NT2/D1 (cell line): ENCODE results near the gene HMGCL.
A peak's percentile ranks its signal among the peaks of the same experiment; 100 is the strongest.

Source experiments
- DNase-seq: peaks from one replicate; pipeline ENCODE4 v3.0.0-alpha.2; 2011; ENCODE audit warnings: low read depth, low spot score
- H3K27me3 ChIP-seq: 2 replicates; pipeline ENCODE4 v1.6.0; 2011; ENCODE audit warnings: mild to moderate bottlenecking; ENCODE audit not compliant: insufficient read length, insufficient read depth
- H3K36me3 ChIP-seq: 2 replicates; pipeline ENCODE4 v1.6.1; 2011; ENCODE audit warnings: mild to moderate bottlenecking, low read length, mixed read lengths; ENCODE audit not compliant: insufficient read depth, insufficient read length
- H3K4me1 ChIP-seq: 2 replicates; pipeline ENCODE4 v1.5.1; 2011; ENCODE audit not compliant: insufficient read depth, insufficient read length
- H3K4me3 ChIP-seq: 2 replicates; pipeline ENCODE4 v1.5.1; 2011; ENCODE audit warnings: low read depth; ENCODE audit not compliant: insufficient read length
- H3K9ac ChIP-seq: 2 replicates; pipeline ENCODE4 v1.6.0; 2011; ENCODE audit warnings: low read depth; ENCODE audit not compliant: insufficient read length
- H3K9me3 ChIP-seq: 2 replicates; pipeline ENCODE4 v1.5.1; 2011; ENCODE audit warnings: mild to moderate bottlenecking, low read length; ENCODE audit not compliant: insufficient read depth
- SUZ12 ChIP-seq: IDR thresholded peaks from 2 replicates; pipeline ENCODE4 v1.6.1; 2011; ENCODE audit not compliant: insufficient read length, insufficient read depth; ENCODE audit errors: extremely low read depth
- YY1 ChIP-seq: IDR thresholded peaks from 2 replicates; pipeline ENCODE4 v1.6.1; 2011; ENCODE audit not compliant: insufficient read length, insufficient read depth
- ZNF274 ChIP-seq: IDR thresholded peaks from 2 replicates; pipeline ENCODE4 v1.6.1; 2011; ENCODE audit warnings: mild to moderate bottlenecking, low read depth, low read length

The HMGCL gene

GRCh38 chr1:23825762-23826522 lies 713 bp upstream of the HMGCL start:
- Histone ChIP-seq H3K4me3 (peak overlapping the region; percentile 97), H3K36me3 (no peaks in the 10 kb centered on the region), H3K27me3 (no peaks in the 10 kb centered on the region), H3K9me3 (no peaks in the 10 kb centered on the region), H3K4me1 (peaks cover 2% of the 10 kb centered on the region), H3K9ac (peak overlapping the region; percentile 32)
- no peak for DNase-seq
- TF ChIP-seq ZNF274 (no peak), SUZ12 (no peak), YY1 (no peak)

DNA sequence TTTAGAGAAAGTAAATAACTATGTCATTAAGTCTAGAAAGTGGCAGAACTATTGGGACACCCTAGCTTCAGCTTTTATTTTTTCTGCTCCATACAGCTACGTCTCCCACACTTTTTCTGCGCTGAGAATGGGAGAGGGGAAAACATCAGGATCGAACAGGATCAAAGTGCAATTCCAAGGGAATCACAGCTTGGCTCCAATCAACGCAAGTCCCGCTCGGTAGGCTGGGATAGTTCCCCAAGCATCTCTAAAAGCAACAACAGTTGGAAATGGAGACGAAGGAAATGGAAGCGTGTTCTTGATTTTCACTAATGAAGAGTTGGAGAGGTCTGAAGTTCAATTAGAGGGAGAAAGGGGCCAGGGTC lies 536 bp downstream of the HMGCL start:
- DNase-seq, result no peak
- H3K9me3 ChIP-seq, result no peaks in the 10 kb centered on the region
- no peaks in the 10 kb centered on the region for H3K36me3 ChIP-seq
- no peak for TF ChIP-seq SUZ12
- TF ChIP-seq ZNF274, result no peak
- TF ChIP-seq YY1, result no peak
- H3K4me1 ChIP-seq, result peaks cover 2% of the 10 kb centered on the region
- peak overlapping the region; percentile 98 for H3K9ac ChIP-seq
- H3K4me3 ChIP-seq, result peak overlapping the region; percentile 97
- no peaks in the 10 kb centered on the region for H3K27me3 ChIP-seq

DNA sequence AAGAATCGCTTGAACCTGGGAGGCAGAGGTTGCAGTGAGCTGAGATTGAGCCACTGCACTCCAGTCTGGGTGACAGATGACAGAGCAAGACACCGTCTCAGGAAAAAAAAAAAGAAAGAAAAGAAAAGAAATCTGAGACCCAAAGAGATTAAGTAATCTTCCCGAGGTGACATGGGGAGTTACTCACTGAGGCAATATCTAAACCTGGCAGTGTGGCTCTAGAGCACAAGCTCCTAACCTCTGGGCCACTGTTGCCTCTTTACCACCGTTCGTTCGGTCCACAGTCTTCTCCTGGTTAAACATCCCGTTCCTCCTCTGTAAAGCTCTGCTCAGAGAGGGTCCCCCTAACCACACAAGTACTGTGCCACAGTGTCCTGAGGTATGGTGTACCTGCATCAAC lies 1.5 kb downstream of the HMGCL start:
- DNase-seq, result no peak
- Histone ChIP-seq H3K9me3 (no peaks in the 10 kb centered on the region), H3K36me3 (no peaks in the 10 kb centered on the region), H3K9ac (no peak overlapping the region), H3K4me1 (peaks cover 2% of the 10 kb centered on the region), H3K4me3 (no peak overlapping the region), H3K27me3 (no peaks in the 10 kb centered on the region)
- TF ChIP-seq SUZ12 (no peak), ZNF274 (no peak), YY1 (no peak)

GRCh38 chr1:23817633-23818032 lies 7.6 kb downstream of the HMGCL start:
- H3K9ac ChIP-seq, result no peak overlapping the region
- no peak overlapping the region for H3K4me3 ChIP-seq
- peaks cover 3% of the 10 kb centered on the region for H3K4me1 ChIP-seq
- H3K36me3 ChIP-seq, result peaks cover 9% of the 10 kb centered on the region
- no peaks in the 10 kb centered on the region for H3K9me3 ChIP-seq
- TF ChIP-seq SUZ12 (no peak), ZNF274 (no peak), YY1 (no peak)
- no peaks in the 10 kb centered on the region for H3K27me3 ChIP-seq
- no peak for DNase-seq

DNA sequence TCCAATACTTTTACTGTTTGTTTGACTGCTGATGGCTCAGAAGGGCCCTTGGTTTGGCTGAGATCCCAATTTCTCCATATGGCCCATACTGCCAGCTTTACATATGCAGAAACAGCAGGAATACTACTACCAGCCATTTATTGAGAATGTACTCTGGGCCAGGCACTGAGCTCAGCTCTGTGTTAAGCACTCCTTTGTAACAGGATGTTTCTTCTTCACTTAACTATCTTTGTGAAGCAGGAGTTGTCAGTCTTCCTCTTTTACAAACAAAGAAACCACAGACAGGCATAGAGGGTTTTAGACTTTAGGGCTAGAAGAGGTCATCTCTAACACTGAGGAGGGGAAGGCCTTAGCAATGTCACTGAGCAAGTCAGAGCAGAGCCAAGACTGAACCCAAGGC lies 8.3 kb downstream of the HMGCL start:
- TF ChIP-seq SUZ12, result no peak
- no peak for TF ChIP-seq ZNF274
- TF ChIP-seq YY1, result no peak
- no peak for DNase-seq
- H3K36me3 ChIP-seq, result peaks cover 9% of the 10 kb centered on the region

DNA sequence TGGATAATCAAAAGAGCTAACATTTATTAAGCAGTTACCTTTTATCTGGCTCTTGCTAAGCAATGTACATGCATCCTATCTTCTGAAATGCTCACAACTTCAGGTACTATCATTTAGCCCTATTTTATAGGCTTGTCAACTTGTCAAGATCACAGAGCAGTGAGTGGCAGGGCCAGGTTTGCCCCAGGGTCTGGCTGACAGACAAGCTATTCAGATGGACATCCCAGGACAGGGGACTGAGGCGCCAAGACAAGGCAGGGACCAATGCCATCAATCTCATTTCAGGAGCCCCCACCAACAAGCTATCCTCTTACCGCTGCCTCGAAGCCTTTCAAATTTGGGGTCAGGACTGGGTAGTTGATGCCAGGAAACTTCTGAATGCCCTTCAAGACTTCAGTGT lies 8.9 kb downstream of the HMGCL start:
- Histone ChIP-seq H3K27me3 (no peaks in the 10 kb centered on the region), H3K4me1 (peaks cover 3% of the 10 kb centered on the region), H3K9me3 (no peaks in the 10 kb centered on the region), H3K9ac (no peak overlapping the region), H3K4me3 (no peak overlapping the region), H3K36me3 (peaks cover 9% of the 10 kb centered on the region)
- TF ChIP-seq ZNF274 (no peak), SUZ12 (no peak), YY1 (no peak)
- DNase-seq, result no peak

More for the DNA sequence above, 8.3 kb downstream of the HMGCL start:
- no peaks in the 10 kb centered on the region for H3K9me3 ChIP-seq
- no peak overlapping the region for H3K9ac ChIP-seq
- H3K4me1 ChIP-seq, result peaks cover 3% of the 10 kb centered on the region
- no peak overlapping the region for H3K4me3 ChIP-seq
- H3K27me3 ChIP-seq, result no peaks in the 10 kb centered on the region

DNA sequence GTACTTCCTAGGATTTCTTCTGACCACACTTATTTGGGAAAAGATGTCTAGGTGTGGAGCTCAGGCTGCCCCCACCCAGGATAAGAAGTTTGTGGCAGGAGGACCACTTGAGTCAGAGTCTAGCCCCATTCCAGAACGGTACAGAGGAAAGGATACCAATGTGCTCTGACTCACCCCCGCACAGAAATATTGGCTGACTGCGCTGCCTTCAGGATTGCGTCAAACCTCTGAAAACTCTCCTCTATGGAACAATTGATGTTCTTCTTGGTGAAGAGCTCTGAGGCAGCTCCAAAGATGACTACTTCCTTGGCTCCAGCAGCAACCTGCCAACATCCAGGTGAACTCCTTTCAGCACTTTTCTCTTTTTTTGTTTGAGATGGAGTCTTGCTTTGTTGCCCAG lies 11.2 kb downstream of the HMGCL start:
- peaks cover 9% of the 10 kb centered on the region for H3K36me3 ChIP-seq
- no peak for TF ChIP-seq YY1
- no peak for TF ChIP-seq ZNF274
- no peak for TF ChIP-seq SUZ12

More for the DNA sequence above, 11.2 kb downstream of the HMGCL start:
- Histone ChIP-seq H3K27me3 (no peaks in the 10 kb centered on the region), H3K4me1 (peaks cover 5% of the 10 kb centered on the region), H3K9me3 (no peaks in the 10 kb centered on the region), H3K9ac (no peak overlapping the region), H3K4me3 (no peak overlapping the region)
- DNase-seq, result no peak
